GM19463 (cell line): Measurements from ENCODE around the gene LRRC37A.
"Not testable (repeated sequence)": the region's sequence is repeated elsewhere in the genome, so short reads cannot be mapped to it uniquely, and the experiment has no call there.

Experiments used
- ATAC-seq: cut with Tn5 transposase; IDR thresholded peaks from one replicate; pipeline ENCODE4 v1.9.1; 2021; ENCODE audit warnings: mild to moderate bottlenecking, moderate library complexity; ENCODE audit not compliant: unreplicated experiment

The LRRC37A gene

DNA sequence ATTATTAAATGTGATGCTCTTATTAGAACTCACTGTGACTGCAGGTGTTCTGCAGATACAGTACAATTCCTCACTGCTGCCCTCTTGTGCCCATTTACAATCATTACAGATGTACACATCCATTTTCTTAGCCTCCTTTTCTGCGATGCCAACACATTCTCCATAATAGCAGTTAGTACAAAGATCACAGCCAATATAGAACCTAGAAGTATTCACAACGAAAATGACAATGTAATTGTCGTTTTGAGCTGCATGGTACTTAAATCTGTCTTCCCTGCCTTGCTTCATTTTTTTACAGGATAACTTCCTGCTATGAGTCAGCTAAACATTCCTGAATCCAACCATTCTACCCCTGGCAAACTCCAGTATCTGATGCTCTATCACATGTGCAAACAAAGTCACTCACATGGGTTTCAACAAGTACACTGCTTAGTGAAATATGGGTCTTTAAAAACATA is 8.1 kb upstream of the LRRC37A start:
- ATAC-seq: not testable (repeated sequence)

DNA sequence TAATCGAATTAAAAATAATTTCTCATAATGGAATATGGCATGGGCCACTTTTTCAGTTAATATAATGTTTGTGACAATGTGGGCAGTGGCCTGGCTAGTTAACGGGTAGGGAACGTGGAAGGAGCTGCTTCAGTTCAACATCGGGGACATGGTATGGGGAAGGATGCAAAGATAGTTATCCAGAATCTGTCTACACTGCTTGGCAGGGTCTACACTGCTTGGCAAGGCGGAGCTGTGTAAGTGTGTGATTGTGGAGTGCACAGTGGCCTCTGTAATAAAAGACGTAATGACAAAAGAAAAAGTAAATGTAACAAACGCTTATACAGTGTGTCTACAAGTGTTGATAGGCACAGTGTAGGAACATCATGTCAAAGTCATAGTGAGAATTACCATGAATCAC is 7.3 kb upstream of the LRRC37A start:
- not testable (repeated sequence) for ATAC-seq

GRCh38 chr17:46290906-46291546 is 3.9 kb upstream of the LRRC37A start:
- peak; percentile 85 for ATAC-seq

DNA sequence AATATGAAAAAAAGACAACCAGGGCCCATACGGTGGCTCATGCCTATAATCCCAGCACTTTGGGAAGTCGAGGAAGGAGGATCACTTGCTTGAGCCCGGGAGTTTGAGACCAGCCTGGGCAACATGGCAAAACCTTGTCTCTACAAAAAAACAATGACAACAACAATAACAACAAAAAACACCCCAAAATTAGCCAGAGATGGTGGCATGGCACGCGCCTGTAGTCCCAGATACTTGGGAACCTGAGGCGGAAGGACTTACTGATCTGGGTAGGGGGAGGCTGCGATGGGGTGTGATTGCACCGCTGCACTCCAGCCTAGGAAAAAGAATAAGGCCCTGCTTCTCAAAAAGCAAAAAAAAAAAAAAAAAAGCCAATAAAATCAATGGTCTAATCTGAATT is 3.3 kb upstream of the LRRC37A start:
- ATAC-seq: not testable (repeated sequence)

DNA sequence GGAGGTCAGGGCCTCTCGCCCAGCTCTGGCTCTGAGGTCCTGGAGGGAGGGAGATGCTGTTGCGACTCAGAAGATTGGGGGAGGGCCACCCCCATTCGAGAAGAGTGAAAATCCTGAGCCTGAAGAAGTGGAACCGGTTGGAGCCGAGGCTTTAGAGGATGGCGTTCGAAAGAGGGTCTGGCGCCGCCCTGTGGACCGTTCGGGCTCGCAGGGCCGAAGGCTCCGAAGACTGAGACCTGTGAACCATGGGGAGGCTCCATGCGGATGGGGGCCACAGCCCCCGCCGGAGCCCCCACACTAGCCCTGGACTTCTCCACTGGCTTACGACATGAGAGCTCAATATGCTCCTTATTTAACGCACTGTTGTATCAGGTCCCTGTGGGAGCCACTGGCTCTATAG is 46.3 kb downstream of the LRRC37A start:
- not testable (repeated sequence) for ATAC-seq

DNA sequence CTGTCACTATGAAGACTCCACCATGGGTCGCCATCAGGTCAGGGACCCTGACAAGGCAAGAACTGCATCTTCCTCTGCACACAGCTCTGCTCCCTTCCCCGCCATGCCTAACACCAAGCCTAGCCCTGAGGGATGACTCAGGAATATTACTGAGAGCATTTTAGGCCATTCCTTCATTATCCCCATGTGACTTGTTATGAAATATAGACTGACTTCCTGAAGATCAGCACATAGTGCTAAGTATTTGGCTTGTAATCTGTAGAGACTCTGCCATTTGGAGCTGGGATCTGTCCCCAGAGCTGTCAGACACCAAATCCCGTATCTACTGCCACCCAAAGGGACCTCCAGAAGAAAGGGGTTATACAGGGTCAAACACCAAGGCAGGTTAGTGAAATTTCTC is 47.2 kb downstream of the LRRC37A start:
- not testable (repeated sequence) for ATAC-seq

GRCh38 chr17:46348345-46348744 is 53.4 kb downstream of the LRRC37A start:
- not testable (repeated sequence) for ATAC-seq

GRCh38 chr17:46349060-46349459 is 54.1 kb downstream of the LRRC37A start:
- ATAC-seq: not testable (repeated sequence)

DNA sequence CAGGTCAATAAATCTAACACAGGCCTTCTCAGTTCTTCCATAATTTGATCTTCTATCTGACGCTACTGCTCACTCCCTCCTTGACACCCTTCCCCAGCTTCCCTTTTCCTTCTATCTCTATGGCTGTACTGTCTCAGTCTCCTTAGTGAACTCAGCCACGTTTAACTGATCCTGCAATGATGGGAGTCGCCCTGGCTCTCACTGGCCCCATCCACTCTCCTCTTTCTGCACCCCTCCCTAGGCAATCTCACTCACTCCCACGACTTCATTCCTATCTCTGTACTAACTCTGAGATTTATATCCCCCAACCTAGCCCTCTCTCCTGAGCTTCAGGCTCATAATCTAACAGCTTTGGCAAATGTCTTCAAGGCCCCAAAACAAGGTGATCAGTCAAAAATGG is 58.9 kb downstream of the LRRC37A start:
- ATAC-seq: not testable (repeated sequence)

GRCh38 chr17:46361145-46361735 is 66.3 kb downstream of the LRRC37A start:
- ATAC-seq: peak; percentile 35

GRCh38 chr17:46361755-46362154 is 66.8 kb downstream of the LRRC37A start, which contains the start of gene ARL17B:
Gene ARL17B, minus strand, starts transcription at chr17:46361766. Its CDS starts 3,369 bp downstream, at chr17:46358397.
- peak; percentile 97 for ATAC-seq

DNA sequence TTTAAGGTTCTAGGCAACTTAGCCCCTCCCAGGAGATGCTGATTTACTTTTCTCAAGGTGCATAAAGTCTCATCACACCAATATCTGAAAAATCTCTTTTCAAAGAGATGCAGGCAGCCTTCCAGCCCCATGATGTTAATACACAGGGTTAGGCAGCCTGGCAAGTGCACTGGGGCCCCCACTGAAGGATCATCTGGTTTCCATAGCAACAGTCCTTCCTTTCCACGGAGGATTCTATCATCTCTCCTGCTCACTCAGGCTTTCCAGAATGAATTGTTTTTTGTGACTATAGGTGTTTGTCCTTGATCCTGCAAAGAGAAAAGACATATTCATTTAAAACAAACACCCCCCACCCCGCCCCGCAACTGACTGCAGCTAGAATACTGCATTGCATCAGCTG is 72.6 kb downstream of the LRRC37A start:
- not testable (repeated sequence) for ATAC-seq

- ATAC-seq: peak; percentile 84
Measured at GRCh38 chr17:46372236-46373229, 77.6 kb downstream of the LRRC37A start.

GRCh38 chr17:46373418-46373817 is 78.5 kb downstream of the LRRC37A start:
- ATAC-seq: not testable (repeated sequence)

DNA sequence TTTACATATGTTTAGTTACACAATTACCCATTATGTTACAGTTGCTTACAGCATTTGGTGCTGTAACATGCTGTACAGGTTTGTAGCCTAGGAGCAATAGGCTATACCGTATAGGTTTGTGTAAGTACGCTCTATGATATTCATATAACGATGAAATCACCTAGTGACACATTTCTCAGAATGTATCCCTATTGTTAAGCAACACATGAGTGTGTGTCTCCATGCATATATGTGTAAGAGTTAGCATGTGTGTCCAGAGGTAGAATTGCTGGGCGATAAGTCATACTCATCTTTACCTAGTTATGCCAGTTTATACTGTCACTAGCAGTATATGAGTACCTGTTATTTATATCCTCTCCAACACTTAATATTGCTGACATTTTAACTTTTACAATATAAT is 88.2 kb downstream of the LRRC37A start:
- ATAC-seq: not testable (repeated sequence)

DNA sequence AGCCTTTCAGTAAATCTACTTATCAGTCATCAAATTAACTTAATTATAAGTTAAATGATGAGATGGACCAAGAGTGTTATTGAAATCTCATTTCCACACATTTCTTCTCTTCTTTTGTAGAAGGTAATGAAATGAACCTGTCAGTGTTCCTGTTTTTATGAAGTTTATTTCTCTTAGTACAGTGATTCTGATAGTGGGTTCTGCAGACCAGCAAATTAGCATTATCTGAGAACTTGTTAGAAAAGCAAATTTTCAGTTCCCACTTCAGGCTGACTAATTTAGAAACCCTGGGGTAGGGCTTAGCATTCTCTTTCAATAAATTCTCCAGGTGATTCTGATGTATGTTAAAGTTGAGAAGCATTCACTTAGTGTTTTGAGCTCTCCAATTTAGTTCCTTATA is 90.6 kb downstream of the LRRC37A start:
- ATAC-seq: not testable (repeated sequence)
